ENCODE data around the gene CCDC142. TPM values are rescaled to one million over a fixed set of nuclear protein-coding genes. Genes with fewer than 3 reads are reported as not detected.

The CCDC142 gene
- total and polyA plus RNA-seq, 10 of the 15 experiments (the other 5 are each of a cell fraction or from before 2014, with no cell fraction given) = 0.93 to 16.9 (median 9.0) TPM

GRCh38 chr2:74457549-74458131 is 25.2 kb downstream of the CCDC142 start (continued):
- TF ChIP-seq REST (IDR thresholded peaks at IDR 0.05; ENCODE audit: low read depth, low read length) (0 out of 2 replicates have a peak, but pooled peaks have one; percentile 10), PML (IDR thresholded peaks at IDR 0.05; ENCODE audit: low read length) (0 out of 2 replicates have a peak, but pooled peaks have one; percentile 50), BMI1 (IDR thresholded peaks at IDR 0.05; ENCODE audit: borderline replicate concordance) (no peak), ATF7 (IDR thresholded peaks at IDR 0.05; ENCODE audit: low read depth) (peak; percentile 76; the same call in 1 of the 2 replicates), NFYB (IDR thresholded peaks at IDR 0.05; ENCODE audit: insufficient read depth, low read depth, low read length) (no peak), TAF1 (IDR thresholded peaks at IDR 0.05; ENCODE audit: borderline replicate concordance, low read depth, low read length) (0 out of 2 replicates have a peak, but pooled peaks have one; percentile 32), EED (IDR thresholded peaks at IDR 0.05; ENCODE audit: low read depth) (peak; percentile 93), RAD21 (IDR thresholded peaks at IDR 0.05; ENCODE audit: insufficient read depth, low read depth, low read length) (no peak), NR2C1 (IDR thresholded peaks at IDR 0.05) (peak; percentile 88), MEF2B (IDR thresholded peaks at IDR 0.05; ENCODE audit: partially characterized antibody, poor library complexity, severe bottlenecking) (peak; percentile 54), ZBTB40 (IDR thresholded peaks at IDR 0.05; ENCODE audit: borderline replicate concordance) (peak; percentile 69; the same call in 1 of the 2 replicates)
- TF ChIP-seq, protein P1, sequence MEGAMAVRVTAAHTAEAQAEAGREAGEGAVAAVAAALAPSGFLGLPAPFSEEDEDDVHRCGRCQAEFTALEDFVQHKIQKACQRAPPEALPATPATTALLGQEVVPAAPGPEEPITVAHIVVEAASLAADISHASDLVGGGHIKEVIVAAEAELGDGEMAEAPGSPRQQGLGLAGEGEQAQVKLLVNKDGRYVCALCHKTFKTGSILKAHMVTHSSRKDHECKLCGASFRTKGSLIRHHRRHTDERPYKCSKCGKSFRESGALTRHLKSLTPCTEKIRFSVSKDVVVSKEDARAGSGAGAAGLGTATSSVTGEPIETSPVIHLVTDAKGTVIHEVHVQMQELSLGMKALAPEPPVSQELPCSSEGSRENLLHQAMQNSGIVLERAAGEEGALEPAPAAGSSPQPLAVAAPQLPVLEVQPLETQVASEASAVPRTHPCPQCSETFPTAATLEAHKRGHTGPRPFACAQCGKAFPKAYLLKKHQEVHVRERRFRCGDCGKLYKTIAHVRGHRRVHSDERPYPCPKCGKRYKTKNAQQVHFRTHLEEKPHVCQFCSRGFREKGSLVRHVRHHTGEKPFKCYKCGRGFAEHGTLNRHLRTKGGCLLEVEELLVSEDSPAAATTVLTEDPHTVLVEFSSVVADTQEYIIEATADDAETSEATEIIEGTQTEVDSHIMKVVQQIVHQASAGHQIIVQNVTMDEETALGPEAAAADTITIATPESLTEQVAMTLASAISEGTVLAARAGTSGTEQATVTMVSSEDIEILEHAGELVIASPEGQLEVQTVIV (IDR thresholded peaks at IDR 0.05; ENCODE audit: borderline replicate concordance, partially characterized antibody) = no peak
- TF ChIP-seq, protein P2, sequence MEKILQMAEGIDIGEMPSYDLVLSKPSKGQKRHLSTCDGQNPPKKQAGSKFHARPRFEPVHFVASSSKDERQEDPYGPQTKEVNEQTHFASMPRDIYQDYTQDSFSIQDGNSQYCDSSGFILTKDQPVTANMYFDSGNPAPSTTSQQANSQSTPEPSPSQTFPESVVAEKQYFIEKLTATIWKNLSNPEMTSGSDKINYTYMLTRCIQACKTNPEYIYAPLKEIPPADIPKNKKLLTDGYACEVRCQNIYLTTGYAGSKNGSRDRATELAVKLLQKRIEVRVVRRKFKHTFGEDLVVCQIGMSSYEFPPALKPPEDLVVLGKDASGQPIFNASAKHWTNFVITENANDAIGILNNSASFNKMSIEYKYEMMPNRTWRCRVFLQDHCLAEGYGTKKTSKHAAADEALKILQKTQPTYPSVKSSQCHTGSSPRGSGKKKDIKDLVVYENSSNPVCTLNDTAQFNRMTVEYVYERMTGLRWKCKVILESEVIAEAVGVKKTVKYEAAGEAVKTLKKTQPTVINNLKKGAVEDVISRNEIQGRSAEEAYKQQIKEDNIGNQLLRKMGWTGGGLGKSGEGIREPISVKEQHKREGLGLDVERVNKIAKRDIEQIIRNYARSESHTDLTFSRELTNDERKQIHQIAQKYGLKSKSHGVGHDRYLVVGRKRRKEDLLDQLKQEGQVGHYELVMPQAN (conservative IDR thresholded peaks at IDR 0.05) = peak; percentile 82
- TF ChIP-seq, protein P3, sequence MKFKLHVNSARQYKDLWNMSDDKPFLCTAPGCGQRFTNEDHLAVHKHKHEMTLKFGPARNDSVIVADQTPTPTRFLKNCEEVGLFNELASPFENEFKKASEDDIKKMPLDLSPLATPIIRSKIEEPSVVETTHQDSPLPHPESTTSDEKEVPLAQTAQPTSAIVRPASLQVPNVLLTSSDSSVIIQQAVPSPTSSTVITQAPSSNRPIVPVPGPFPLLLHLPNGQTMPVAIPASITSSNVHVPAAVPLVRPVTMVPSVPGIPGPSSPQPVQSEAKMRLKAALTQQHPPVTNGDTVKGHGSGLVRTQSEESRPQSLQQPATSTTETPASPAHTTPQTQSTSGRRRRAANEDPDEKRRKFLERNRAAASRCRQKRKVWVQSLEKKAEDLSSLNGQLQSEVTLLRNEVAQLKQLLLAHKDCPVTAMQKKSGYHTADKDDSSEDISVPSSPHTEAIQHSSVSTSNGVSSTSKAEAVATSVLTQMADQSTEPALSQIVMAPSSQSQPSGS (IDR thresholded peaks at IDR 0.05; ENCODE audit: low read length) = no peak

Measured in GM12878 (cell line).